SU-DHL-6 (cell line): ENCODE data around the gene CGB3.

Experiments used
- H2AFZ ChIP-seq: fragments of 200-600 bp; sonication (generic); 2 replicates; pipeline ENCODE4 v1.6.1; 2014; ENCODE audit warnings: low read depth, mild to moderate bottlenecking, moderate library complexity, mixed read lengths, antibody characterized with exemption, low read length; ENCODE audit not compliant: severe bottlenecking
- H3F3A ChIP-seq: fragments of 200-600 bp; shearing (Covaris generic); 2 replicates; pipeline ENCODE4 v1.6.0; 2016; ENCODE audit warnings: antibody characterized with exemption, mild to moderate bottlenecking; ENCODE audit not compliant: insufficient read depth
- H3K27ac ChIP-seq: fragments of 200-600 bp; sonication (generic); 2 replicates; pipeline ENCODE4 v1.5.1; 2016; ENCODE audit warnings: low read depth, mild to moderate bottlenecking, low read length, moderate library complexity, mixed read lengths
- H3K27me3 ChIP-seq: fragments of 200-600 bp; sonication (generic), shearing (Covaris generic); 2 replicates; pipeline ENCODE4 v1.6.0; 2014; ENCODE audit warnings: mild to moderate bottlenecking, low read length
- H3K36me3 ChIP-seq: fragments of 200-600 bp; sonication (generic); 2 replicates; pipeline ENCODE4 v1.6.1; 2014; ENCODE audit warnings: mild to moderate bottlenecking, low read length, mixed read lengths
- H3K4me2 ChIP-seq: fragments of 300-600, 200-600 bp; shearing (Covaris generic), sonication (generic); 2 replicates; pipeline ENCODE4 v1.6.0; 2014; ENCODE audit warnings: low read length, low read depth, mild to moderate bottlenecking; ENCODE audit not compliant: poor library complexity, severe bottlenecking
- H3K4me3 ChIP-seq: fragments of 200-600 bp; sonication (generic); 2 replicates; pipeline ENCODE4 v1.5.1; 2014; ENCODE audit warnings: antibody characterized with exemption, low read length, mild to moderate bottlenecking, mixed read lengths; ENCODE audit not compliant: insufficient read depth, poor library complexity, severe bottlenecking
- H3K79me2 ChIP-seq: fragments of 200-600 bp; sonication (generic); 2 replicates; pipeline ENCODE4 v1.6.1; 2014; ENCODE audit warnings: mild to moderate bottlenecking, low read length, moderate library complexity; ENCODE audit not compliant: insufficient read depth
- H3K9ac ChIP-seq: fragments of 200-600 bp; sonication (generic); 2 replicates; pipeline ENCODE4 v1.7.0; 2014; ENCODE audit warnings: mild to moderate bottlenecking, low read length
- H3K9me2 ChIP-seq: fragments of 200-600 bp; sonication (generic); replicated peaks from 2 replicates; pipeline ENCODE4 v1.6.1; 2014; ENCODE audit warnings: low read length; ENCODE audit not compliant: insufficient read depth
- H3K9me3 ChIP-seq: fragments of 200-600 bp; sonication (generic); 2 replicates; pipeline ENCODE4 v1.6.1; 2014; ENCODE audit warnings: low read length, mixed read lengths; ENCODE audit not compliant: insufficient read depth
- H4K20me1 ChIP-seq: fragments of 200-600 bp; sonication (generic); 2 replicates; pipeline ENCODE4 v1.6.1; 2014; ENCODE audit warnings: low read depth, mild to moderate bottlenecking, antibody characterized with exemption, low read length, moderate library complexity, mixed read lengths
- EZH2phosphoT487 ChIP-seq: fragments of 200-600 bp; sonication (generic), shearing (Covaris generic); conservative IDR thresholded peaks from 2 replicates; pipeline ENCODE4 v1.6.1; 2018; ENCODE audit warnings: mild to moderate bottlenecking, antibody characterized with exemption, low read length, moderate library complexity, mixed read lengths
- TF ChIP-seq, protein P1 (sequence below): fragments of 200-600 bp; sonication (generic); IDR thresholded peaks from one replicate; pipeline ENCODE4 v1.5.1; 2017; ENCODE audit warnings: antibody characterized with exemption, mild to moderate bottlenecking, low read length, moderate library complexity; ENCODE audit not compliant: insufficient read depth, poor library complexity, severe bottlenecking

The CGB3 gene

DNA sequence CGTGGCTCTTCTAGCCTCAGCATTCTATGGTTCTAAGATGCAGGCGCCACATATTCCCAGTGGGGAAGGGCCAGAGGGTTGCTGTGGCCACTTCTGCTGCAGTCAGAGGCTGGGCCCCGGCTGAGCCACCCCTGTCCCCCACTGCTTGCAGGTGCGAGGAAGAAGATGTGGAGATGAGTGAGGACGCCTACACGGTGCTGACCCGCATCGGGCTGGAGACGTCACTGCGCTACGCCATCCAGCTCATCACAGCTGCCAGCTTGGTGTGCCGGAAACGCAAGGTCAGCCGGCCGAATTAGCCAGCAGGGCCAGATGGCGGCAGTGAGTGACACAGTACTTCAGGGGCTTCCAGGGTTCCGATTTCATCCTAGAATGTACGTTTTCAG lies 9.3 kb downstream of the CGB3 start:
- Histone ChIP-seq H3K4me3 (no peak overlapping the region), H3K9me2 (no peaks in the 10 kb centered on the region), H2AFZ (no peak overlapping the region), H3K79me2 (no peaks in the 10 kb centered on the region), H3F3A (no peaks in the 10 kb centered on the region), H3K36me3 (no peaks in the 10 kb centered on the region), H3K27me3 (no peaks in the 10 kb centered on the region), H3K9me3 (no peaks in the 10 kb centered on the region), H3K9ac (no peak overlapping the region), H3K27ac (no peak overlapping the region), H3K4me2 (no peak overlapping the region), H4K20me1 (no peaks in the 10 kb centered on the region)
- no peak for TF ChIP-seq EZH2phosphoT487
- TF ChIP-seq, protein P1, sequence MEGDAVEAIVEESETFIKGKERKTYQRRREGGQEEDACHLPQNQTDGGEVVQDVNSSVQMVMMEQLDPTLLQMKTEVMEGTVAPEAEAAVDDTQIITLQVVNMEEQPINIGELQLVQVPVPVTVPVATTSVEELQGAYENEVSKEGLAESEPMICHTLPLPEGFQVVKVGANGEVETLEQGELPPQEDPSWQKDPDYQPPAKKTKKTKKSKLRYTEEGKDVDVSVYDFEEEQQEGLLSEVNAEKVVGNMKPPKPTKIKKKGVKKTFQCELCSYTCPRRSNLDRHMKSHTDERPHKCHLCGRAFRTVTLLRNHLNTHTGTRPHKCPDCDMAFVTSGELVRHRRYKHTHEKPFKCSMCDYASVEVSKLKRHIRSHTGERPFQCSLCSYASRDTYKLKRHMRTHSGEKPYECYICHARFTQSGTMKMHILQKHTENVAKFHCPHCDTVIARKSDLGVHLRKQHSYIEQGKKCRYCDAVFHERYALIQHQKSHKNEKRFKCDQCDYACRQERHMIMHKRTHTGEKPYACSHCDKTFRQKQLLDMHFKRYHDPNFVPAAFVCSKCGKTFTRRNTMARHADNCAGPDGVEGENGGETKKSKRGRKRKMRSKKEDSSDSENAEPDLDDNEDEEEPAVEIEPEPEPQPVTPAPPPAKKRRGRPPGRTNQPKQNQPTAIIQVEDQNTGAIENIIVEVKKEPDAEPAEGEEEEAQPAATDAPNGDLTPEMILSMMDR: no peak

DNA sequence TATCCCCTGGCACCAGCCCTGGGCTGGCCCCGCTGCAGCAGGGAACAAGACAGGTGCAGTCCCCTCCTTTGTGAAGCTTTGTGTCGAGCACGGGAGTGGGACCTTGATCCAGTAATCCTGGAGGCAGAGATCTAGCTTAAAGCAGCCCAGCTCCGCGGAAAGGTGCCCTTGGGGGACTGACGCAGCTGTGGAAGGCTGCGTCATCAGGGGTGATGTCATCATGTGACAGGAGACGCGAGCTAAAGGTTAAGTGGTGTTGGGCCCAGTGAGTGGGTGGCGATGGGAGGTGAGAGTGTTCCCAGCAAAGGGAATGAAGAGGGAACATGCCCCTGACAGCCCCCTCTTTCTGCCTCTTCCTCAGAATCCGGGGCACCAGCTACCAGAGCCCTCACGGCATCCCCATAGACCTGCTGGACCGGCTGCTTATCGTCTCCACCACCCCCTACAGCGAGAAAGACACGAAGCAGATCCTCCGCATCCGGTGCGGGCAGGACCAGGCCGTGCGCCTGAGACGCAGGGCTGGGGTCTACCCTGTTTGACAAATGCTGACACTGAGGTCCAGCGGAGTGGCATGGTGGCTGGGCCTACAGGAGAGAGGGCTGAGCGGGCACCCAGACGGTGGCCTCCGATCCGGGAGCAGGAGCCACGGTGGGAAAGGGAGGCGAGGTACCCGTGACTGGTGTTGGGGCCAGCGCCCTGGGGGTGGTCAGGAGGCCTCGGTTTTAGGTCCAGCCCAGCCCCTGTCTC lies 9.8 kb downstream of the CGB3 start:
- Histone ChIP-seq H4K20me1 (no peaks in the 10 kb centered on the region), H3K27ac (no peak overlapping the region), H3K4me3 (no peak overlapping the region), H3F3A (no peaks in the 10 kb centered on the region), H3K4me2 (no peak overlapping the region), H3K9ac (no peak overlapping the region), H3K27me3 (no peaks in the 10 kb centered on the region), H3K36me3 (no peaks in the 10 kb centered on the region), H3K9me2 (no peaks in the 10 kb centered on the region), H3K9me3 (no peaks in the 10 kb centered on the region), H3K79me2 (no peaks in the 10 kb centered on the region), H2AFZ (no peak overlapping the region)
- TF ChIP-seq, protein P1: no peak
- TF ChIP-seq EZH2phosphoT487: no peak

DNA sequence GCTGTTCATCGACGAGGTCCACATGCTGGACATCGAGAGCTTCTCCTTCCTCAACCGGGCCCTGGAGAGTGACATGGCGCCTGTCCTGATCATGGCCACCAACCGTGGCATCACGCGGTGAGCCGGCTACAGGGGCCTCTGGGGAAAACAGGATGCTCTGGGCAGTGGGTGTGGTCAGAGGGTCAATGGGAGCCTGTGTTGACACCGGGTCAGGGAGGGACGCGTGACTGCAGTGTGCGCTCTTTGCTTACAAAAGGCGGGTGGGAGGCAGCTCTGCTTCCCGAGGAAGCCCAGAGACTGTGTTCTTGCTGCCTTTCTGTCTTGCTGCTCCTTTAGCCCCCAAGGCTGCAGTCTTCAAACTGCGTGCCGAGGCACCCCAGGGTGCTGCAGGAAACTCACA lies 12.9 kb downstream of the CGB3 start:
- Histone ChIP-seq H3K4me2 (no peak overlapping the region), H3K79me2 (no peaks in the 10 kb centered on the region), H3K9ac (no peak overlapping the region), H4K20me1 (no peaks in the 10 kb centered on the region), H3K36me3 (no peaks in the 10 kb centered on the region), H2AFZ (no peak overlapping the region), H3K27ac (no peak overlapping the region), H3F3A (no peaks in the 10 kb centered on the region), H3K9me3 (no peaks in the 10 kb centered on the region), H3K4me3 (no peak overlapping the region), H3K9me2 (no peaks in the 10 kb centered on the region), H3K27me3 (no peaks in the 10 kb centered on the region)
- no peak for TF ChIP-seq EZH2phosphoT487
- TF ChIP-seq, protein P1: no peak
